Measurements from ENCODE around the gene DBR1.

Gene DBR1

GRCh38 chr3:138180375-138181029 is 5.8 kb upstream of the DBR1 start:
- TF ChIP-seq FOXP2 (optimal IDR thresholded peaks at IDR 0.05; ENCODE audit: borderline replicate concordance, extremely low read depth, extremely low read length, insufficient read depth): no peak
- no peak for TF ChIP-seq POLR2AphosphoS5 (IDR thresholded peaks at IDR 0.05; ENCODE audit: low read depth, low read length)
- TF ChIP-seq SIN3A (IDR thresholded peaks at IDR 0.05; ENCODE audit: borderline replicate concordance, insufficient read depth, low read length): no peak
- no peak for TF ChIP-seq REST (IDR thresholded peaks at IDR 0.05; ENCODE audit: insufficient read depth in 1 of 2, low read depth in 2 of 2, low read length in 2 of 2)
- TF ChIP-seq TAF1 (IDR thresholded peaks at IDR 0.05; ENCODE audit: borderline replicate concordance, insufficient read depth, low read length): no peak

GRCh38 chr3:138173769-138174420 is 826 bp downstream of the DBR1 start:
- no peak for TF ChIP-seq POLR2AphosphoS5 (IDR thresholded peaks at IDR 0.05; ENCODE audit: low read depth, low read length)
- TF ChIP-seq REST (IDR thresholded peaks at IDR 0.05; ENCODE audit: insufficient read depth in 1 of 2, low read depth in 2 of 2, low read length in 2 of 2): no peak
- TF ChIP-seq TAF1 (IDR thresholded peaks at IDR 0.05; ENCODE audit: borderline replicate concordance, insufficient read depth, low read length): no peak
- TF ChIP-seq FOXP2 (optimal IDR thresholded peaks at IDR 0.05; ENCODE audit: borderline replicate concordance, extremely low read depth, extremely low read length, insufficient read depth): no peak
- no peak for TF ChIP-seq SIN3A (IDR thresholded peaks at IDR 0.05; ENCODE audit: borderline replicate concordance, insufficient read depth, low read length)

GRCh38 chr3:138172625-138173024 is 2.1 kb downstream of the DBR1 start:
- TF ChIP-seq FOXP2 (optimal IDR thresholded peaks at IDR 0.05; ENCODE audit: borderline replicate concordance, extremely low read depth, extremely low read length, insufficient read depth) (no peak), REST (IDR thresholded peaks at IDR 0.05; ENCODE audit: insufficient read depth in 1 of 2, low read depth in 2 of 2, low read length in 2 of 2) (no peak), SIN3A (IDR thresholded peaks at IDR 0.05; ENCODE audit: borderline replicate concordance, insufficient read depth, low read length) (no peak), POLR2AphosphoS5 (IDR thresholded peaks at IDR 0.05; ENCODE audit: low read depth, low read length) (no peak), TAF1 (IDR thresholded peaks at IDR 0.05; ENCODE audit: borderline replicate concordance, insufficient read depth, low read length) (no peak)

GRCh38 chr3:138165061-138165460 is 9.7 kb downstream of the DBR1 start:
- TF ChIP-seq FOXP2 (optimal IDR thresholded peaks at IDR 0.05; ENCODE audit: borderline replicate concordance, extremely low read depth, extremely low read length, insufficient read depth) (no peak), POLR2AphosphoS5 (IDR thresholded peaks at IDR 0.05; ENCODE audit: low read depth, low read length) (no peak), SIN3A (IDR thresholded peaks at IDR 0.05; ENCODE audit: borderline replicate concordance, insufficient read depth, low read length) (no peak), REST (IDR thresholded peaks at IDR 0.05; ENCODE audit: insufficient read depth in 1 of 2, low read depth in 2 of 2, low read length in 2 of 2) (no peak), TAF1 (IDR thresholded peaks at IDR 0.05; ENCODE audit: borderline replicate concordance, insufficient read depth, low read length) (no peak)

Measured in PFSK-1 (cell line).